A673 (cell line): ENCODE measurements around the gene ANKRD11. TPM values are rescaled to one million over a fixed set of nuclear protein-coding genes. Genes with fewer than 3 reads are reported as not detected.

Experiments
- BruUV-seq: library from RNA; stranded (reverse); fragments of 400-500 nt; replicated peaks from 2 replicates; lab custom pipeline; 2021; lab: Mats Ljungman, UMichigan
- CTCF ChIA-PET: fragments of 300-600 bp; sonication (Branson Sonifier 250); formaldehyde crosslinking; loops from one replicate; lab custom pipeline; 2022; ENCODE audit warnings: antibody characterized with exemption; lab: Charles Lee
- POLR2A ChIA-PET: fragments of 300-600 bp; sonication (Branson Sonifier 250); formaldehyde crosslinking; loops from one replicate; lab custom pipeline; 2022; ENCODE audit warnings: antibody characterized with exemption; ENCODE audit not compliant: low non-redundant PET; lab: Charles Lee
- DNase-seq: peaks from one replicate; pipeline ENCODE4 v3.0.0-alpha.2; 2015; ENCODE audit warnings: low spot score
- H3K27ac ChIP-seq: fragments of 200-600 bp; sonication (generic); 2 replicates; pipeline ENCODE4 v1.5.1; 2016; ENCODE audit warnings: mixed run types, low read depth, mild to moderate bottlenecking, mixed read lengths, antibody characterized with exemption, low read length; ENCODE audit not compliant: poor library complexity, severe bottlenecking
- H3K27me3 ChIP-seq: fragments of 200-600 bp; sonication (generic); replicated peaks from 2 replicates; pipeline ENCODE4 v1.6.1; 2017; ENCODE audit warnings: mixed run types, low read depth, mild to moderate bottlenecking, mixed read lengths, antibody characterized with exemption, low read length; ENCODE audit not compliant: insufficient read depth, poor library complexity
- H3K36me3 ChIP-seq: fragments of 200-600 bp; sonication (generic); 2 replicates; pipeline ENCODE4 v1.6.1; 2016; ENCODE audit warnings: mixed run types, mild to moderate bottlenecking, mixed read lengths, antibody characterized with exemption, low read length; ENCODE audit not compliant: insufficient read depth, poor library complexity, severe bottlenecking
- H3K4me1 ChIP-seq: fragments of 200-600 bp; sonication (generic); 2 replicates; pipeline ENCODE4 v1.6.1; 2017; ENCODE audit warnings: mixed run types, mild to moderate bottlenecking, mixed read lengths, antibody characterized with exemption, low read length; ENCODE audit not compliant: insufficient read depth, poor library complexity, severe bottlenecking
- H3K4me3 ChIP-seq: fragments of 200-600 bp; sonication (generic); 2 replicates; pipeline ENCODE4 v1.5.1; 2016; ENCODE audit warnings: low read depth, mixed run types, mild to moderate bottlenecking, mixed read lengths, low read length; ENCODE audit not compliant: poor library complexity, severe bottlenecking
- H3K9me3 ChIP-seq: fragments of 200-600 bp; sonication (generic); 2 replicates; pipeline ENCODE4 v1.6.1; 2016; ENCODE audit warnings: mixed run types, low read depth, mild to moderate bottlenecking, mixed read lengths, antibody characterized with exemption, low read length; ENCODE audit not compliant: poor library complexity, severe bottlenecking
- CTCF ChIP-seq: fragments of 300-800, 200-600 bp; sonication (generic); conservative IDR thresholded peaks from 2 replicates; pipeline ENCODE4 v1.5.1; 2017; ENCODE audit warnings: low read depth, mild to moderate bottlenecking, antibody characterized with exemption, low read length, moderate library complexity, mixed read lengths
- EZH2 ChIP-seq: fragments of 200-600 bp; sonication (generic); IDR thresholded peaks from 2 replicates; pipeline ENCODE4 v1.6.1; 2017; ENCODE audit warnings: borderline replicate concordance, low read depth, mild to moderate bottlenecking, mixed read lengths, antibody characterized with exemption, low read length; ENCODE audit not compliant: poor library complexity, severe bottlenecking
- intact Hi-C: fragments of 100-400 bp; cut with micrococcal nuclease; formaldehyde crosslinking; loops from one replicate; pipeline ENCODE4 v1.10.0; 2022; ENCODE audit not compliant: unreplicated experiment
- total RNA-seq: library from RNA; stranded (reverse); gene quantifications from 2 replicates; pipeline ENCODE4 v1.2.3, GENCODE V29; 2021

Gene ANKRD11
- total RNA-seq, 1 experiment from 2014 or later, result 217 TPM

GRCh38 chr16:89351645-89352044, 138.7 kb downstream of the ANKRD11 start:
- ChIA-PET POLR2A (no interaction called here), CTCF (no interaction called here)
- Histone ChIP-seq H3K9me3 (no peaks in the 10 kb centered on the region), H3K27me3 (no peaks in the 10 kb centered on the region), H3K4me3 (no peak overlapping the region), H3K4me1 (no peaks in the 10 kb centered on the region), H3K27ac (no peak overlapping the region), H3K36me3 (peaks cover 2% of the 10 kb centered on the region)
- DNase-seq, result no peak
- no TSS peak for BruUV-seq
- intact Hi-C loops, result no loop called here
- TF ChIP-seq EZH2, result no peak
- TF ChIP-seq CTCF, result no peak

- Histone ChIP-seq H3K9me3 (no peaks in the 10 kb centered on the region), H3K27ac (no peak overlapping the region), H3K4me3 (no peak overlapping the region), H3K36me3 (no peaks in the 10 kb centered on the region), H3K27me3 (no peaks in the 10 kb centered on the region), H3K4me1 (peaks cover 5% of the 10 kb centered on the region)
- POLR2A ChIA-PET, result no interaction called here
- TF ChIP-seq CTCF (no peak), EZH2 (no peak)
- BruUV-seq, result no TSS peak
- CTCF ChIA-PET, result interaction anchor here (1.1 kb wide), 1 partner anchor 157 kb away, joined by 3 read pairs; the partner anchor contains the start of gene SPG7
- intact Hi-C loops, result no loop called here
- no peak for DNase-seq
These were observed 139.5 kb downstream of the ANKRD11 start for GRCh38 chr16:89350701-89351380.

DNA sequence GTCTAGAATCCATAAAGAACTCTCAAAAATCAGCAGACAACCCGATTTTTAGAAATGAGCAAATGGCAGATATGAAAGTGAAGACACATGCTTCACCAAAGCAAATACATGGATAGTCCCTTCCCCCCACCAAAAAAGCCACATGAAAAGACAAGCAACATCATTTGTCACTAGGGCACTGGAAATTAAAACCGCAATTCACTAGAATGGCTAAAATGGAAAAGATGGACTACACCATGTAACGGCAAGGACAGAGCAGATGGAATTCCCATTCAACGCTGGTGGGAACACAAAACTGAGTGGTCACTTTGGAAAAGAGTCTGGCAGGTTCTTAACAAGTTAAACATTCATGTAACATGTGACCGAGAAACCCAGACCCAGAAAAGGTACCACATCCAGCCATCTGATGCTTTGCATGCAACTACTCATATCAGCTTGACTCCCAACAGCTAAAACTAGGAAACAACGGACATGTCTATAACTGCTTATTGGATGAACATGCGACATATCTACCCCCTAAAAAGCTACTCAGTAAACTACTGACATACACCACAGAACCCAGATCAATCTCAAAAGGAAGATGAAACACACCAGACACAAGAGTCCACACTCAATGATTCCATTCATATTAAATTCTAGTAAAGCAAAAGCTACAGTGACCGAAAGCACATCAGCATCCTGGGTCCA, 140.3 kb downstream of the ANKRD11 start:
- ChIA-PET POLR2A (no interaction called here), CTCF (interaction anchor here (1.1 kb wide), 1 partner anchor 158 kb away, joined by 3 read pairs; the partner anchor contains the start of gene SPG7)
- BruUV-seq, result no TSS peak
- Histone ChIP-seq H3K9me3 (no peaks in the 10 kb centered on the region), H3K27me3 (no peaks in the 10 kb centered on the region), H3K4me1 (peaks cover 5% of the 10 kb centered on the region), H3K4me3 (no peak overlapping the region), H3K27ac (no peak overlapping the region), H3K36me3 (no peaks in the 10 kb centered on the region)
- TF ChIP-seq CTCF, result no peak
- TF ChIP-seq EZH2, result no peak
- no peak for DNase-seq
- intact Hi-C loops, result no loop called here
